Measurements from ENCODE around the gene CFAP97.
A peak's percentile ranks its signal among the peaks of the same experiment; 100 is the strongest.

The CFAP97 gene

DNA sequence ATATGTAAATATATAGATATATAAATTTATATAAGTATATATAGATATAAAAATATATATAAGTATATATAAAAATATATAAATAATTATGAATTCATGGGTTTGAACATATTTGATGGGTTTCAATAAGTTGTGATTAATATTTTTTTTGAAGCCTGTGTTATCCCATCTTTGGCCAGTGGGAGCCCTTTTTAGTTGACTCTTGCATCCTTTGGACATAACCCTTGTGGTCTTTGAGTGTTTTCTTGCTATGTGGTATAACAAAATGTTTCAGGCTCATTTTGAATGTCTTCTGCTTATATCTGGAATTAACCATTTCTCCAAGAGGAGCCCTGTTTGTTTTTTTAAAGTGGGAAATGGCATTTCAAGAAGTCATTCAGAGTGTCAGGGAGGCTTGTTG lies 20.8 kb upstream of the CFAP97 start:
- peaks cover 5% of the 10 kb centered on the region for H3K4me1 ChIP-seq
- TF ChIP-seq Cebpa-rat (IDR thresholded peaks at IDR 0.05): no peak
- H3K4me3 ChIP-seq: no peak overlapping the region
- H3K9me3 ChIP-seq: peaks cover 29% of the 10 kb centered on the region
- no peak overlapping the region for H3K27ac ChIP-seq
- peaks cover 46% of the 10 kb centered on the region for H4K20me1 ChIP-seq
- no peaks in the 10 kb centered on the region for H3K27me3 ChIP-seq
- H3K36me3 ChIP-seq: peaks cover 26% of the 10 kb centered on the region
- H3K9ac ChIP-seq: no peak overlapping the region
- H3K4me2 ChIP-seq: no peak overlapping the region

- H3K9ac ChIP-seq: no peak overlapping the region
- peaks cover 42% of the 10 kb centered on the region for H4K20me1 ChIP-seq
- peaks cover 17% of the 10 kb centered on the region for H3K4me1 ChIP-seq
- H3K4me3 ChIP-seq: no peak overlapping the region
- no peak overlapping the region for H3K4me2 ChIP-seq
- TF ChIP-seq Cebpa-rat (IDR thresholded peaks at IDR 0.05): no peak
- H3K27me3 ChIP-seq: no peaks in the 10 kb centered on the region
- peaks cover 29% of the 10 kb centered on the region for H3K9me3 ChIP-seq
- H3K27ac ChIP-seq: no peak overlapping the region
- peaks cover 22% of the 10 kb centered on the region for H3K36me3 ChIP-seq
Observed at GRCh38 chr4:185222598-185222997, 18.8 kb upstream of the CFAP97 start.

DNA sequence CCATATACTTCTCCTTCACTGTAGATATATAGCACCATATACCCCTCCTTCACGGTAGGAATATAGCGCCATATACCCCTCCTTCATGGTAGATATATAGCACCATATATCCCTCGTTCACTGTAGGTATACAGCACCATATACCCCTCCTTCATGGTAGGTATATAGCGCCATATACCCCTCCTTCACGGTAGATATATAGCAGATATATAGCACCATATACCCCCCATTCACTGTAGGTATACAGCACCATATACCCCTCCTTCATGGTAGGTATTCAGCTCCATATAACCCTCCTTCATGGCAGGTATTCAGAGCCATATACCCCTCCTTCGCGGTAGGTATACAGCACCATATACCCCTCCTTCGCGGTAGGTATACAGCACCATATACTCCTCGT lies 18.1 kb upstream of the CFAP97 start:
- no peak overlapping the region for H3K4me2 ChIP-seq
- no peak overlapping the region for H3K4me3 ChIP-seq
- peaks cover 22% of the 10 kb centered on the region for H3K36me3 ChIP-seq
- peaks cover 35% of the 10 kb centered on the region for H4K20me1 ChIP-seq
- H3K9ac ChIP-seq: no peak overlapping the region
- TF ChIP-seq Cebpa-rat (IDR thresholded peaks at IDR 0.05): no peak
- H3K9me3 ChIP-seq: peaks cover 29% of the 10 kb centered on the region
- H3K27me3 ChIP-seq: no peaks in the 10 kb centered on the region
- peaks cover 24% of the 10 kb centered on the region for H3K4me1 ChIP-seq
- no peak overlapping the region for H3K27ac ChIP-seq

- H4K20me1 ChIP-seq: peaks cover 31% of the 10 kb centered on the region; the same call in 1 of the 2 replicates
- no peak for TF ChIP-seq Cebpa-rat (IDR thresholded peaks at IDR 0.05)
- peaks cover 29% of the 10 kb centered on the region for H3K9me3 ChIP-seq
- peaks cover 28% of the 10 kb centered on the region for H3K4me1 ChIP-seq
- H3K27ac ChIP-seq: no peak overlapping the region
- H3K27me3 ChIP-seq: no peaks in the 10 kb centered on the region
- no peak overlapping the region for H3K4me2 ChIP-seq
- H3K36me3 ChIP-seq: peaks cover 22% of the 10 kb centered on the region
- H3K9ac ChIP-seq: no peak overlapping the region
- H3K4me3 ChIP-seq: no peak overlapping the region
Observed at GRCh38 chr4:185221491-185221890, 17.7 kb upstream of the CFAP97 start.

DNA sequence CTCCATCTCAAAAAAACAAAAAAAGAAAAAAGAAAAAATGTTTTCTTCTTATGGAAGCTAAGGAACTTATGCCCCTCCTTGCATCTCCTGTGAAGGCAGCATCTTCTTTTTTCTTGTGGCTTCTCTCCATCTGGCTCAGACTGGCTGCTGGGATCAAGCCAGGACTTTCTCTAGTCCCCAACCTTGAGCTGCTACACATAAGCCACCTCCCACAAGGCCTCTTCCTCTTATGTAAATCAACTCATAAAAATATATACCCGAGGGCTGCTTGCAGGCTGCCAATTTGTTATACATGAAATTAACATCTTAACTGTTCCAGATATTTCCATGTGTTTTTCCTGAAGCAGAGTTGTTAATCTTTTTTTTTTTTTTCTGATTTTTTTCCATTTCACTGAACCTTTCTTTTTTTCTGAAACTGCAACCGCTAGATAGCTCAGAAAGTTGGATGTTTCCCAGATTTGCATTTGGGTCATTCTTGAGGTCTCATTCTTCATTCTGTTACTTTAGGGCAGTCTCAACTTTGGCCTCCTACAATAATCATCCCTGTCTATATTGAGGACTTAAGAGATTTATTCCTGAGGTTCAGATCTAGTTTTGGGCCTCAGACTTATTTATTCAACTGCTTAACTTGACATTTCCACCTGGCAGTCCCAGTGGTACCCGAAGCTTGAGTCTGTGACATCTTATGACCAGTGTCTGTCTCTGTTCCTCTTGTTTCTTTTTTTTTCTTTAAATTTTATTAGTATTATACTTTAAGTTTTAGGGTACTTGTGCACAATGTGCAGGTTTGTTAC lies 15.9 kb upstream of the CFAP97 start:
- Histone ChIP-seq H3K27ac (no peak overlapping the region), H3K36me3 (peaks cover 22% of the 10 kb centered on the region), H4K20me1 (peaks cover 17% of the 10 kb centered on the region; the same call in 1 of the 2 replicates), H3K4me3 (no peak overlapping the region), H3K4me1 (peaks cover 46% of the 10 kb centered on the region), H3K9ac (no peak overlapping the region), H3K4me2 (peak overlapping the region; percentile 23; the same call in 1 of the 2 replicates), H3K9me3 (peaks cover 29% of the 10 kb centered on the region), H3K27me3 (no peaks in the 10 kb centered on the region)
- no peak for TF ChIP-seq Cebpa-rat (IDR thresholded peaks at IDR 0.05)

GRCh38 chr4:185218312-185218711 lies 14.5 kb upstream of the CFAP97 start:
- Histone ChIP-seq H3K27me3 (no peaks in the 10 kb centered on the region), H3K27ac (no peak overlapping the region), H3K4me1 (peaks cover 60% of the 10 kb centered on the region), H3K4me3 (no peak overlapping the region), H3K4me2 (no peak overlapping the region), H3K9me3 (peaks cover 22% of the 10 kb centered on the region), H3K9ac (no peak overlapping the region), H3K36me3 (peaks cover 17% of the 10 kb centered on the region), H4K20me1 (peaks cover 26% of the 10 kb centered on the region)
- no peak for TF ChIP-seq Cebpa-rat (IDR thresholded peaks at IDR 0.05)

DNA sequence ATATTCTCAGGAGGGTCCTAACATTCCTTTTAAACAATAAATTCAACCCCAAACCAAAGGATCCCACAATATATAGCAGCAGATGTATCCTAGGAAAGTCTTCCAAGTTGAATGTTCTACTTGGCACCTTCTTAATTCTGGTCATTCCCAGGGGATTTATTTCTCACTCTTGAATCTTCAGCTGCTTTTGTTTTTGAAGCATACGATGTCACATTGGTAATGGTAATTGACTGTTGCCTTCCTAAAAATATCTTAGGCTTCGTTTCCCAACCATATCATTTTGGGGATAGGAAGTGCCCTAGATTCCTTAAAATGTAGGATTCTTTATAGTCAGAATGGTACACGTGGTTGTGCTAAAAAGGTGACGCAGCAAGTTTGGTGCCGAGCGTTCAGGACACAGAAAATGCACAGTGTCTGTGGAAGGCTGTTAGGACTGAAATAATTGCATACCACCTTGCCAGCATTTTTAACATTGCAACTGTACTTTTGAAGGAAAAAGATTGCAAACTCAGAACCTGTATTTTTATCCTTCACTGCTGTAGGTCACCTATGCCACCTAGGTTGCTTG lies 13.7 kb upstream of the CFAP97 start:
- no peak overlapping the region for H3K4me3 ChIP-seq
- H4K20me1 ChIP-seq: peaks cover 34% of the 10 kb centered on the region
- no peaks in the 10 kb centered on the region for H3K27me3 ChIP-seq
- TF ChIP-seq Cebpa-rat (IDR thresholded peaks at IDR 0.05): no peak
- H3K4me2 ChIP-seq: peak overlapping the region; percentile 32; the same call in 1 of the 2 replicates
- peaks cover 14% of the 10 kb centered on the region for H3K9me3 ChIP-seq
- peaks cover 11% of the 10 kb centered on the region; the same call in 1 of the 2 replicates for H3K36me3 ChIP-seq
- no peak overlapping the region for H3K27ac ChIP-seq
- no peak overlapping the region for H3K9ac ChIP-seq
- peaks cover 68% of the 10 kb centered on the region for H3K4me1 ChIP-seq

- peaks cover 57% of the 10 kb centered on the region for H4K20me1 ChIP-seq
- H3K27ac ChIP-seq: no peak overlapping the region
- TF ChIP-seq Cebpa-rat (IDR thresholded peaks at IDR 0.05): no peak
- no peaks in the 10 kb centered on the region for H3K36me3 ChIP-seq
- H3K9me3 ChIP-seq: no peaks in the 10 kb centered on the region
- no peak overlapping the region for H3K4me3 ChIP-seq
- peaks cover 88% of the 10 kb centered on the region for H3K4me1 ChIP-seq
- 0 out of 2 replicates have a peak, but pooled peaks cover 8% of the 10 kb centered on the region for H3K27me3 ChIP-seq
- no peak overlapping the region for H3K9ac ChIP-seq
- H3K4me2 ChIP-seq: peak overlapping the region; percentile 26; the same call in 1 of the 2 replicates
Observed at GRCh38 chr4:185215261-185215660, 11.5 kb upstream of the CFAP97 start.

- H4K20me1 ChIP-seq: peaks cover 54% of the 10 kb centered on the region
- 0 out of 2 replicates have a peak overlapping the region, but pooled peaks have one; percentile 1 for H3K4me3 ChIP-seq
- 0 out of 2 replicates have a peak, but pooled peaks cover 11% of the 10 kb centered on the region for H3K27me3 ChIP-seq
- no peak for TF ChIP-seq Cebpa-rat (IDR thresholded peaks at IDR 0.05)
- no peak overlapping the region for H3K9ac ChIP-seq
- H3K27ac ChIP-seq: 0 out of 2 replicates have a peak overlapping the region, but pooled peaks have one; percentile 35
- peaks cover 79% of the 10 kb centered on the region for H3K4me1 ChIP-seq
- H3K9me3 ChIP-seq: no peaks in the 10 kb centered on the region
- no peaks in the 10 kb centered on the region for H3K36me3 ChIP-seq
- peak overlapping the region; percentile 95 for H3K4me2 ChIP-seq
Observed at GRCh38 chr4:185213877-185214276, 10.1 kb upstream of the CFAP97 start.

DNA sequence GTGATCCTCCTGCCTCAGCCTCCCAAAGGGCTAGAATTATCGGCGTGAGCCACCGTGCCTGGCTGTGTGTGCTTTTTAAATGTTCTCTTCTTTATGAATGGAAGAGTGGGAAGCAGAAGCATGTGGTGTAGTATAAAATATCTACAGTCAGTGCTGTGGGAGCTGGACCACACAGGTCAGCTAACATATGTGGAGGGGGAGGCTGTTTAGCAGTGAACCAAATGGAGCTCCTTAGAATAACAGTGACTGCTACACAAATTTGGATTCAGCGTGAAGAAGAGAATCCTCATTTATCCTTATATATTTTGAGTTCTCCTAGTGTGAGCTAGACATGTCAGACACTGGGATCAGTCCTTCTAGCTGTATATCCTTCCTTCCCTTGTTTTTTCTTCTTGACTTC lies 8.8 kb upstream of the CFAP97 start:
- Histone ChIP-seq H3K27ac (no peak overlapping the region), H3K4me3 (no peak overlapping the region)

More for the DNA sequence above, 8.8 kb upstream of the CFAP97 start:
- Histone ChIP-seq H3K9me3 (no peaks in the 10 kb centered on the region), H3K9ac (no peak overlapping the region), H3K27me3 (0 out of 2 replicates have a peak, but pooled peaks cover 11% of the 10 kb centered on the region), H3K4me1 (peaks cover 79% of the 10 kb centered on the region), H3K4me2 (peak overlapping the region; percentile 95), H4K20me1 (peaks cover 43% of the 10 kb centered on the region), H3K36me3 (no peaks in the 10 kb centered on the region)
- TF ChIP-seq Cebpa-rat (IDR thresholded peaks at IDR 0.05): no peak

All from BLaER1 (cell line).